Tibial nerve (tissue), 4 donors: Measurements from ENCODE around the gene RCL1.

Experiments used
- CTCF ChIP-seq, 5 experiments: fragments of 200-600 bp in 3 of 5; fragments of 450-650 bp in 2 of 5; sonication (generic) in 3 of 5; IDR thresholded peaks; one replicate each; pipeline ENCODE4 v1.5.1; 2016 to 2019; ENCODE audit warnings: antibody characterized with exemption in 5 of 5, mild to moderate bottlenecking in 3 of 5, moderate library complexity in 2 of 5
- EP300 ChIP-seq, 2 donors: sonication (generic); formaldehyde crosslinking; IDR thresholded peaks; one replicate each; pipeline ENCODE4 v1.6.1; 2017; ENCODE audit warnings: antibody characterized with exemption in 2 of 2, mild to moderate bottlenecking in 1 of 2
- POLR2A ChIP-seq, 2 donors: fragments of 450-650 bp; IDR thresholded peaks; one replicate each; pipeline ENCODE4 v1.6.1; 2017; ENCODE audit warnings: antibody characterized with exemption in 2 of 2, mild to moderate bottlenecking in 2 of 2, moderate library complexity in 2 of 2

- TF ChIP-seq EP300 (IDR thresholded peaks at IDR 0.05) (no peak), CTCF (IDR thresholded peaks at IDR 0.05) (no peak), POLR2A (IDR thresholded peaks at IDR 0.05) (no peak)
Observed at GRCh38 chr9:4810565-4810964, 17.8 kb downstream of the RCL1 start.
